Posterior vena cava (tissue), 2 donors: ENCODE results near the gene APOL3. TPM values are rescaled to one million over a fixed set of nuclear protein-coding genes. Genes with fewer than 3 reads are reported as not detected.

Experiments used
- total RNA-seq, 2 donors: library from RNA; stranded (reverse); fragmentation: NEBNext Ultra II Directional; extraction: Animal tissue kit (Norgen Biotek cat#: 25700); gene quantifications; one replicate each; pipeline ENCODE4 v1.2.1, GENCODE V29; 2021
- donor health status: DM: yes; HTN: yes; CAD: no.
- donor health status: DM: yes; HTN: yes; CAD: no.

The APOL3 gene
- total RNA-seq, 2 donors from 2014 or later: 54.5 to 69.2 TPM

Other genes starting within 250 kb of the APOL3 start
- 100 to 1,000 TPM; 114 to 124 TPM for gene RBFOX2, start 131.9 kb downstream of the APOL3 start, total RNA-seq
- 1 to 10 TPM; 7.5 to 9.5 TPM for gene APOL4, start 41.1 kb upstream of the APOL3 start, total RNA-seq
- gene APOL2, start 78.8 kb upstream of the APOL3 start, total RNA-seq: 10 to 100 TPM; 50.5 to 54.4 TPM
- gene APOL1, start 92.4 kb upstream of the APOL3 start, total RNA-seq: 10 to 100 TPM; 39.9 to 69.3 TPM
- 100 to 1,000 TPM; 831 to 938 TPM for gene MYH9, start 227.2 kb upstream of the APOL3 start, total RNA-seq